ENCODE results near the gene GHR. TPM values are rescaled to one million over a fixed set of nuclear protein-coding genes. Genes with fewer than 3 reads are reported as not detected.

GHR gene
- polyA plus RNA-seq, 1 donor (not counting 4 experiments of a cell fraction or from before 2014, with no cell fraction given) = 1.8 TPM

DNA sequence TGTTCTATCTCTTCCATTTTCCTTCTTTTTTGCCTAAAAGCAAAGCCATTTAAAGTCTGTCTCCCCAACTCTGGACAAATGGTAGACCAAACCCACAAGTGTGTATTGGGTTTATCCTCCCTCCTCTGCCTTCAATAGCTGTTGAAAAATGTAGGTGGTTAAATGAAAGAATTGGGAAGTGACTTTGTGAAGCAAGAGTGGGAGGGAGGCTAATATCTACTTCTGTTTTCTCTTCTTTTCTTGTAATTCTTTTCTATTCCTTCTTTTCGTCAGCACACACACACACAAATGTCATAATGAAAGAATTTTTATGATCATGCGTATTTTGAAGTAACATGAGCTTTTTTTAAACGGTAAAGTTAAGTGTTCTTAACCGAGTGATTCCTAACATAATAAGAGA lies 337.2 kb downstream of the GHR start:
- no peaks in the 10 kb centered on the region for H3K4me1 ChIP-seq (ENCODE audit: control insufficient read depth, extremely low read depth, insufficient read depth, low read length)
- no peaks in the 10 kb centered on the region for H3K79me2 ChIP-seq (ENCODE audit: control insufficient read depth, insufficient read depth, low read length)
- H3K4me3 ChIP-seq (ENCODE audit: control insufficient read depth in 2 of 3, extremely low read depth in 1 of 3, insufficient read depth in 2 of 3, low read depth in 1 of 3, low read length in 3 of 3) = no peak overlapping the region
- no peaks in the 10 kb centered on the region for H3K36me3 ChIP-seq (ENCODE audit: control insufficient read depth in 2 of 2, extremely low read depth in 1 of 2, insufficient read depth in 2 of 2, low read length in 2 of 2)
- DNase-seq (ENCODE audit: low read depth, low spot score) = no peak
- H3K9ac ChIP-seq (ENCODE audit: control insufficient read depth, extremely low read depth, insufficient read depth, low read length) = no peak overlapping the region
- dilution Hi-C loops (cut with MboI; ENCODE audit: extremely low pct_ligation_motif_present, low sequenced_read_pairs) = no loop called here
- H3K9me3 ChIP-seq (ENCODE audit: control insufficient read depth, low read depth, low read length) = no peaks in the 10 kb centered on the region
- H3K27me3 ChIP-seq (ENCODE audit: control insufficient read depth, extremely low read depth, insufficient read depth, low read length) = no peaks in the 10 kb centered on the region
- no peaks in the 10 kb centered on the region for H4K20me1 ChIP-seq (ENCODE audit: control insufficient read depth, extremely low read depth, insufficient read depth, low read length)
- H2AFZ ChIP-seq (ENCODE audit: control insufficient read depth, low read length) = no peak overlapping the region
- no peak overlapping the region for H3K27ac ChIP-seq (ENCODE audit: control insufficient read depth, insufficient read depth, low read length)
- TF ChIP-seq EZH2 (IDR thresholded peaks at IDR 0.05; ENCODE audit: low read length) = no peak
- TF ChIP-seq, protein P1, sequence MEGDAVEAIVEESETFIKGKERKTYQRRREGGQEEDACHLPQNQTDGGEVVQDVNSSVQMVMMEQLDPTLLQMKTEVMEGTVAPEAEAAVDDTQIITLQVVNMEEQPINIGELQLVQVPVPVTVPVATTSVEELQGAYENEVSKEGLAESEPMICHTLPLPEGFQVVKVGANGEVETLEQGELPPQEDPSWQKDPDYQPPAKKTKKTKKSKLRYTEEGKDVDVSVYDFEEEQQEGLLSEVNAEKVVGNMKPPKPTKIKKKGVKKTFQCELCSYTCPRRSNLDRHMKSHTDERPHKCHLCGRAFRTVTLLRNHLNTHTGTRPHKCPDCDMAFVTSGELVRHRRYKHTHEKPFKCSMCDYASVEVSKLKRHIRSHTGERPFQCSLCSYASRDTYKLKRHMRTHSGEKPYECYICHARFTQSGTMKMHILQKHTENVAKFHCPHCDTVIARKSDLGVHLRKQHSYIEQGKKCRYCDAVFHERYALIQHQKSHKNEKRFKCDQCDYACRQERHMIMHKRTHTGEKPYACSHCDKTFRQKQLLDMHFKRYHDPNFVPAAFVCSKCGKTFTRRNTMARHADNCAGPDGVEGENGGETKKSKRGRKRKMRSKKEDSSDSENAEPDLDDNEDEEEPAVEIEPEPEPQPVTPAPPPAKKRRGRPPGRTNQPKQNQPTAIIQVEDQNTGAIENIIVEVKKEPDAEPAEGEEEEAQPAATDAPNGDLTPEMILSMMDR (optimal IDR thresholded peaks at IDR 0.05 in 1 of 3, IDR thresholded peaks at IDR 0.05 in 1 of 3, conservative IDR thresholded peaks at IDR 0.05 in 1 of 3; ENCODE audit: extremely low read depth in 1 of 3, insufficient read depth in 2 of 3, low read length in 3 of 3) = no peak
- no peak overlapping the region for H3K4me2 ChIP-seq (ENCODE audit: control insufficient read depth, extremely low read depth, insufficient read depth, low read depth, low read length)
- H3K9me1 ChIP-seq (ENCODE audit: control insufficient read depth, extremely low read depth, insufficient read depth, low read length) = no peaks in the 10 kb centered on the region
- FAIRE-seq = no peak

GRCh38 chr5:42761791-42762190 lies 338.6 kb downstream of the GHR start:
- dilution Hi-C loops (cut with MboI; ENCODE audit: extremely low pct_ligation_motif_present, low sequenced_read_pairs) = no loop called here
- H3K4me3 ChIP-seq (ENCODE audit: control insufficient read depth in 2 of 3, extremely low read depth in 1 of 3, insufficient read depth in 2 of 3, low read depth in 1 of 3, low read length in 3 of 3) = no peak overlapping the region
- H2AFZ ChIP-seq (ENCODE audit: control insufficient read depth, low read length) = no peak overlapping the region
- no peaks in the 10 kb centered on the region for H3K36me3 ChIP-seq (ENCODE audit: control insufficient read depth in 2 of 2, extremely low read depth in 1 of 2, insufficient read depth in 2 of 2, low read length in 2 of 2)
- H3K4me2 ChIP-seq (ENCODE audit: control insufficient read depth, extremely low read depth, insufficient read depth, low read depth, low read length) = no peak overlapping the region
- no peak overlapping the region for H3K9ac ChIP-seq (ENCODE audit: control insufficient read depth, extremely low read depth, insufficient read depth, low read length)
- H3K27me3 ChIP-seq (ENCODE audit: control insufficient read depth, extremely low read depth, insufficient read depth, low read length) = no peaks in the 10 kb centered on the region
- no peaks in the 10 kb centered on the region for H3K9me1 ChIP-seq (ENCODE audit: control insufficient read depth, extremely low read depth, insufficient read depth, low read length)
- H3K4me1 ChIP-seq (ENCODE audit: control insufficient read depth, extremely low read depth, insufficient read depth, low read length) = no peaks in the 10 kb centered on the region
- H3K27ac ChIP-seq (ENCODE audit: control insufficient read depth, insufficient read depth, low read length) = no peak overlapping the region
- DNase-seq (ENCODE audit: low read depth, low spot score) (no peak), FAIRE-seq (no peak)
- TF ChIP-seq, protein P1 (optimal IDR thresholded peaks at IDR 0.05 in 1 of 3, IDR thresholded peaks at IDR 0.05 in 1 of 3, conservative IDR thresholded peaks at IDR 0.05 in 1 of 3; ENCODE audit: extremely low read depth in 1 of 3, insufficient read depth in 2 of 3, low read length in 3 of 3) = no peak
- TF ChIP-seq EZH2 (IDR thresholded peaks at IDR 0.05; ENCODE audit: low read length) = no peak
- H4K20me1 ChIP-seq (ENCODE audit: control insufficient read depth, extremely low read depth, insufficient read depth, low read length) = no peaks in the 10 kb centered on the region
- no peaks in the 10 kb centered on the region for H3K9me3 ChIP-seq (ENCODE audit: control insufficient read depth, low read depth, low read length)
- no peaks in the 10 kb centered on the region for H3K79me2 ChIP-seq (ENCODE audit: control insufficient read depth, insufficient read depth, low read length)
